Nephron (organoid): ENCODE measurements around the gene OTUB1.
"Not testable (repeated sequence)": the region's sequence is repeated elsewhere in the genome, so short reads cannot be mapped to it uniquely, and the experiment has no call there.

ENCODE experiments used
- H3K27ac Mint-ChIP-seq, 3 experiments: 2 replicates each; pipeline ENCODE4 v1.8.0; 2020; ENCODE audit warnings: mixed read lengths in 3 of 3, mild to moderate bottlenecking in 2 of 3, moderate library complexity in 1 of 3
- H3K27me3 Mint-ChIP-seq: 2 replicates; pipeline ENCODE4 v1.8.0; 2021; ENCODE audit warnings: low read depth, mild to moderate bottlenecking, moderate library complexity, mixed read lengths
- H3K36me3 Mint-ChIP-seq: 2 replicates; pipeline ENCODE4 v1.8.0; 2020; ENCODE audit warnings: low read depth, mixed read lengths
- H3K4me1 Mint-ChIP-seq: 2 replicates; pipeline ENCODE4 v1.8.0; 2020; ENCODE audit warnings: mixed read lengths
- H3K4me3 Mint-ChIP-seq, 3 experiments: 2 replicates each; pipeline ENCODE4 v1.8.0; 2020; ENCODE audit warnings: mild to moderate bottlenecking in 3 of 3, mixed read lengths in 3 of 3, moderate library complexity in 2 of 3
- H3K9me3 Mint-ChIP-seq: 2 replicates; pipeline ENCODE4 v1.8.0; 2020; ENCODE audit warnings: mixed read lengths
- CTCF ChIP-seq, 3 experiments: fragments of 200-600 bp; sonication (generic); IDR thresholded peaks; one replicate each; pipeline ENCODE4 v1.5.0; 2021; ENCODE audit warnings: antibody characterized with exemption in 3 of 3; ENCODE audit not compliant: unreplicated experiment in 3 of 3

The OTUB1 gene

GRCh38 chr11:64044730-64045393, 58.6 kb downstream of the OTUB1 start:
- Mint-ChIP-seq H3K4me3 (no peak overlapping the region), H3K9me3 (no peaks in the 10 kb centered on the region), H3K27me3 (peaks cover 12% of the 10 kb centered on the region), H3K27ac (peak overlapping the region in 1 of 3 experiments; percentile 33), H3K4me1 (peaks cover 22% of the 10 kb centered on the region), H3K36me3 (no peaks in the 10 kb centered on the region)
- TF ChIP-seq CTCF (IDR thresholded peaks at IDR 0.05; ENCODE audit: unreplicated experiment in 3 of 3), result no peak

GRCh38 chr11:64045700-64046099, 59.5 kb downstream of the OTUB1 start:
- Mint-ChIP-seq H3K4me1 (peaks cover 19% of the 10 kb centered on the region), H3K4me3 (no peak overlapping the region), H3K36me3 (no peaks in the 10 kb centered on the region), H3K9me3 (no peaks in the 10 kb centered on the region), H3K27ac (peak overlapping the region in 1 of 3 experiments; percentile 33), H3K27me3 (peaks cover 6% of the 10 kb centered on the region)
- no peak for TF ChIP-seq CTCF (IDR thresholded peaks at IDR 0.05; ENCODE audit: unreplicated experiment in 3 of 3)

- not testable (repeated sequence) for H3K9me3 Mint-ChIP-seq, H3K36me3 Mint-ChIP-seq, H3K27me3 Mint-ChIP-seq, H3K4me3 Mint-ChIP-seq, H3K27ac Mint-ChIP-seq
- H3K4me1 Mint-ChIP-seq, result peaks cover 10% of the 10 kb centered on the region
Measured at GRCh38 chr11:64047373-64047772, 61.1 kb downstream of the OTUB1 start.
